22Rv1 (cell line): ENCODE data around the gene CCL13.

Experiments used
- CTCF ChIP-seq: fragments of 450-650 bp; IDR thresholded peaks from 2 replicates; pipeline ENCODE4 v1.5.1; 2017; ENCODE audit warnings: mild to moderate bottlenecking
- ZFX ChIP-seq: fragments of 450-650 bp; IDR thresholded peaks from 2 replicates; pipeline ENCODE4 v1.6.1; 2017; ENCODE audit warnings: antibody characterized with exemption, borderline replicate concordance

DNA sequence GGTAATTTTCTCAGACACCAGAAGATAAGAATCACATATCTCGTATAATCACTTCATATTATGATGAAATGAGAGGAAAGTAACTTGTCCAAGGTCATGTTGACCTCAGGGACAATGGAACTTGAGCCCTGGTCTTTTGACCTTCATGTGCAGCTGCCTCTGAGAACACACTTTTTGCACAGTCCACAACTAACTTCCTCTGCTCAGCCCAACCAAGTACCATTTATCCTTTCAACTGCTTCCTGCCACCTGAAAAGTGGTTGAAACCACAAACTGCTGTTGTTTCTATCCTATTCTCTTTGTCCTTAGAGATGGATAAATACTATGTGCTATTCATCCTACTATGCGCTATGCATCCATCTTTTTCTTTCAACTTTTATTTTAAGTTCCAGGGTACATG lies 9.1 kb downstream of the CCL13 start:
- TF ChIP-seq CTCF (no peak), ZFX (no peak)
